SK-N-SH (cell line): ENCODE measurements around the gene PLET1.

ENCODE experiments used
- CHD2 ChIP-seq: fragments of 150-350 bp; IDR thresholded peaks from 2 replicates; pipeline ENCODE4 v1.6.1; 2018; ENCODE audit warnings: low read length; ENCODE audit not compliant: partially characterized antibody
- FOXM1 ChIP-seq: IDR thresholded peaks from 2 replicates; pipeline ENCODE4 v1.4.0; 2012; ENCODE audit warnings: low read depth, mild to moderate bottlenecking
- MXI1 ChIP-seq: IDR thresholded peaks from 2 replicates; pipeline ENCODE4 v1.6.1; 2012; ENCODE audit warnings: mild to moderate bottlenecking, low read depth, low read length, improper control_type of control experiment
- POLR2AphosphoS5 ChIP-seq: IDR thresholded peaks from 2 replicates; pipeline ENCODE4 v1.6.1; 2012; ENCODE audit warnings: low read depth, low read length
- RAD21 ChIP-seq: IDR thresholded peaks from 2 replicates; pipeline ENCODE4 v1.6.1; 2012; ENCODE audit warnings: mild to moderate bottlenecking, low read length
- SIN3A ChIP-seq: IDR thresholded peaks from 2 replicates; pipeline ENCODE4 v1.6.1; 2012; ENCODE audit warnings: low read depth, mild to moderate bottlenecking, low read length, moderate library complexity, borderline replicate concordance
- TAF1 ChIP-seq: IDR thresholded peaks from 2 replicates; pipeline ENCODE4 v1.6.1; 2012; ENCODE audit warnings: low read depth, mild to moderate bottlenecking, low read length, moderate library complexity, borderline replicate concordance
- TF ChIP-seq, protein P1 (sequence below): fragments of 200-600 bp; sonication (generic); IDR thresholded peaks from 2 replicates; pipeline ENCODE4 v1.6.1; 2017; ENCODE audit warnings: antibody characterized with exemption, mild to moderate bottlenecking, moderate library complexity

- TF ChIP-seq, protein P1, sequence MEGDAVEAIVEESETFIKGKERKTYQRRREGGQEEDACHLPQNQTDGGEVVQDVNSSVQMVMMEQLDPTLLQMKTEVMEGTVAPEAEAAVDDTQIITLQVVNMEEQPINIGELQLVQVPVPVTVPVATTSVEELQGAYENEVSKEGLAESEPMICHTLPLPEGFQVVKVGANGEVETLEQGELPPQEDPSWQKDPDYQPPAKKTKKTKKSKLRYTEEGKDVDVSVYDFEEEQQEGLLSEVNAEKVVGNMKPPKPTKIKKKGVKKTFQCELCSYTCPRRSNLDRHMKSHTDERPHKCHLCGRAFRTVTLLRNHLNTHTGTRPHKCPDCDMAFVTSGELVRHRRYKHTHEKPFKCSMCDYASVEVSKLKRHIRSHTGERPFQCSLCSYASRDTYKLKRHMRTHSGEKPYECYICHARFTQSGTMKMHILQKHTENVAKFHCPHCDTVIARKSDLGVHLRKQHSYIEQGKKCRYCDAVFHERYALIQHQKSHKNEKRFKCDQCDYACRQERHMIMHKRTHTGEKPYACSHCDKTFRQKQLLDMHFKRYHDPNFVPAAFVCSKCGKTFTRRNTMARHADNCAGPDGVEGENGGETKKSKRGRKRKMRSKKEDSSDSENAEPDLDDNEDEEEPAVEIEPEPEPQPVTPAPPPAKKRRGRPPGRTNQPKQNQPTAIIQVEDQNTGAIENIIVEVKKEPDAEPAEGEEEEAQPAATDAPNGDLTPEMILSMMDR = no peak
- no peak for TF ChIP-seq RAD21
- no peak for TF ChIP-seq TAF1
- TF ChIP-seq FOXM1 = no peak
- no peak for TF ChIP-seq CHD2
- TF ChIP-seq MXI1 = no peak
- TF ChIP-seq SIN3A = no peak
- TF ChIP-seq POLR2AphosphoS5 = no peak
These were observed 37.9 kb upstream of the PLET1 start for GRCh38 chr11:112298535-112298934.
